Large intestine (tissue), 3 donors: ENCODE measurements around the gene TEX29. TPM values are rescaled to one million over a fixed set of nuclear protein-coding genes. Genes with fewer than 3 reads are reported as not detected.

Experiments used
- DNase-seq, 2 donors: peaks; one replicate each; pipeline versions ENCODE4 v3.0.0 to v3.0.0-alpha.2; 2013
- H3K27ac ChIP-seq: one replicate; pipeline ENCODE4 v1.5.1; 2013; ENCODE audit warnings: low read length
- H3K27me3 ChIP-seq: 2 replicates; pipeline ENCODE4 v1.6.1; 2013; ENCODE audit warnings: low read length; ENCODE audit not compliant: control insufficient read depth, insufficient read depth
- H3K36me3 ChIP-seq: 2 replicates; pipeline ENCODE4 v1.6.1; 2013; ENCODE audit warnings: low read length; ENCODE audit not compliant: control insufficient read depth, insufficient read depth
- H3K4me1 ChIP-seq: one replicate; pipeline ENCODE4 v1.6.1; 2013; ENCODE audit warnings: low read length; ENCODE audit not compliant: control insufficient read depth, insufficient read depth
- H3K4me3 ChIP-seq: one replicate; pipeline ENCODE4 v1.5.1; 2013; ENCODE audit warnings: low read length
- H3K9me3 ChIP-seq: one replicate; pipeline ENCODE4 v1.6.1; 2013; ENCODE audit warnings: mild to moderate bottlenecking, low read depth, low read length, moderate library complexity; ENCODE audit not compliant: control insufficient read depth
- WGBS: methylation state at CpG from one replicate; pipeline ENCODE4 v1.1.5; 2013; ENCODE audit warnings: low lambda C conversion rate; ENCODE audit not compliant: insufficient coverage; 5-methylcytosine and 5-hydroxymethylcytosine counted together
- polyA plus RNA-seq: library from polyadenylated mRNA; unstranded; fragments of 120-200 nt; gene quantifications from one replicate; pipeline ENCODE4 v1.2.1, GENCODE V29; 2013

The TEX29 gene
- polyA plus RNA-seq, 1 donor, result 0.22 TPM

GRCh38 chr13:111370147-111370546, 49.7 kb downstream of the TEX29 start:
- Histone ChIP-seq H3K27me3 (no peaks in the 10 kb centered on the region), H3K4me1 (no peaks in the 10 kb centered on the region), H3K9me3 (no peaks in the 10 kb centered on the region), H3K27ac (no peak overlapping the region), H3K4me3 (no peak overlapping the region), H3K36me3 (no peaks in the 10 kb centered on the region)
- no CpG with 5 or more reads among the region's 5 CpGs for WGBS
- DNase-seq, result no peak

DNA sequence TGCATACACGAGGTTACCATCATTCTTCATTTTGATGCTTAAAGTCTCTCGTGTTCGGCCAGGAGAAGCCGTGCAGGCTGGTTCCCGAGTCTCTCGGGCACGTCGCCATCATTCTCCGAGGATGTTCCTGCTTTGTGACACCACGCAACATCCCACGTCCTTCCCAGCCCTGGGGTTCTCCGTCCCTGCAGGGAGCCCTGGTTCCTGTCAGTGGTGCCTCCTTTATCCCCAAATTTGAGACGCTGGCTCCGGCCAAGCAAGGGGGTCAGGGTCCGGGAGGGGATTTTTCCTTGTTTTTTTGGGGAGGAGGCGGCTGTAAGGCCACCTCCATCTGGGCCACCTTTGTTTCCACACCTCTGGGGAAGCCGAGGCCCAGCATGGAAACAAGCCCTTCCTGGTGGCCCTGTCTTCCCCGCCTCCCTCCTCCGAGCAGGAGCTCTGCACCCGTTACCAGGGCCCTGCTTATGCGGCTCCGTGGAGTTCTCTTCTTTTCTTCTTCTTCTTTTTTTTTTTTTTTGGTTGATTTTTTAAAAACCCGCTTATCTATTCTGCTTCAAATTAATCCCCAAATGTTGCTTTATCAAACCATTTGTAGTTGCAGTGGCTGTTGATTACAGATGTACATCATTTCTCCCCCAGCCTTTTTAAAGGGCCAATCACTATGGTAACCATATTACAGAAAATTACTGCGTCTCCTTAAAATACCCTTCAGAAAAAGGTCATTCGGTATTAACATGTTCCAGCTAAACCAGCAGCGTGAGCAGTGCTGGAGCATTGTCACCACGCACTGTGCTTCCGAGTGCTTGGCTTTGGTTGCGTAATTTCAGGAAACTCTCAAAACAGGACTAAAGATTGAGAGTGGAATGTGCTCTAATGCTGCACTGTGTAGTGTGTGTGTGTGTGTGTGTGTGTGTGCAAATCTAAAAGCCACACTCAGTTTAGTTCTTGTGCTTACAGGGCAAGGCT, 50.4 kb downstream of the TEX29 start:
- Histone ChIP-seq H3K4me3 (no peak overlapping the region), H3K36me3 (no peaks in the 10 kb centered on the region), H3K4me1 (no peaks in the 10 kb centered on the region), H3K27ac (no peak overlapping the region), H3K9me3 (no peaks in the 10 kb centered on the region), H3K27me3 (no peaks in the 10 kb centered on the region)
- no peak for DNase-seq
- 96% methylated on average over 9 of the region's 29 CpGs for WGBS

GRCh38 chr13:111371720-111372119, 51.3 kb downstream of the TEX29 start:
- no peaks in the 10 kb centered on the region for H3K36me3 ChIP-seq
- no peak for DNase-seq
- 100% methylated on average over 1 of the region's 7 CpGs for WGBS
- H3K9me3 ChIP-seq, result no peaks in the 10 kb centered on the region
- H3K4me3 ChIP-seq, result no peak overlapping the region
- H3K4me1 ChIP-seq, result no peaks in the 10 kb centered on the region
- H3K27ac ChIP-seq, result no peak overlapping the region
- no peaks in the 10 kb centered on the region for H3K27me3 ChIP-seq

DNA sequence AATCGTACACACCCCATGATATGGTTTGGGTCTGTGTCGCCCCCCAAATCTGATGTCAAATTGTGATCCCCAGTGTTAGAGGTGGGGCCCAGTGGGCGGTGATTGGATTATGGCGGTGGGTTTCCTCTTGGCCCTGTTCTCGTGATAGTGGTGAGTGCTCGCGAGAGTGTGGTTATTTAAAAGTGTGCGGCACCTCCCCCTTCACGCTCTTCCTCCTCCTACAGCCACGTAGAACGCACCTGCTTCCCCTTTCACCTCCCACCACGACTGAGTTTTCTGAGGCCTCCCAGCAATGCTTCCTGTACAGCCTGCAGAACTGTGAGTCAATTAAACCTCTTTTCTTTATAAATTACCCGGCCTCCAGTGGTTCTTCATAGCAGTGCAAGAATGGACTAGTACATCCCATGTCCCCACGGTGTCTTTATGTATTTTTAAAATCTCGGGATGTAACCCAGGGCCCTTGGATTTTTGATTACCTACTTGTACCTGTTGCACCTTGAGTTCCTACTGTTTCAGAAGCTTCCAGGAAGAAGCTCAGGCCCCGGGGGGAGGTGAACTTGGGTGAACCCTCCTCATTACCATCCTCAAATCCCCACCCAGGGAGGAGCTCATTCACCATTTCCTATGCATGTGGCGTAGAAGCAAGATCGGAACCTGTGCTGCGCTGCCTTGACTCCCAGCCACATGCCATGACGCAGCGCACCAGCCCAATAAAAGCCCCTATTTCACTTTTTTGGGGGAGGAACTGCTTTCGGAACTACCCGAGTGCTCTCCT, 52.4 kb downstream of the TEX29 start:
- WGBS, result 92% methylated on average over 2 of the region's 23 CpGs
- Histone ChIP-seq H3K27ac (no peak overlapping the region), H3K27me3 (no peaks in the 10 kb centered on the region), H3K4me1 (no peaks in the 10 kb centered on the region), H3K4me3 (no peak overlapping the region), H3K36me3 (no peaks in the 10 kb centered on the region), H3K9me3 (no peaks in the 10 kb centered on the region)
- DNase-seq, result no peak

GRCh38 chr13:111373486-111373885, 53.0 kb downstream of the TEX29 start:
- Histone ChIP-seq H3K4me3 (no peak overlapping the region), H3K36me3 (no peaks in the 10 kb centered on the region), H3K4me1 (no peaks in the 10 kb centered on the region), H3K27ac (no peak overlapping the region), H3K27me3 (no peaks in the 10 kb centered on the region), H3K9me3 (no peaks in the 10 kb centered on the region)
- no CpG with 5 or more reads among the region's 6 CpGs for WGBS
- DNase-seq, result no peak

- WGBS, result no CpG with 5 or more reads among the region's 5 CpGs
- Histone ChIP-seq H3K4me1 (no peaks in the 10 kb centered on the region), H3K27ac (no peak overlapping the region), H3K4me3 (no peak overlapping the region), H3K27me3 (no peaks in the 10 kb centered on the region), H3K36me3 (no peaks in the 10 kb centered on the region), H3K9me3 (peaks cover 3% of the 10 kb centered on the region)
- DNase-seq, result no peak
Observed at GRCh38 chr13:111380431-111380830, 60.0 kb downstream of the TEX29 start.

GRCh38 chr13:111382411-111382810, 62.0 kb downstream of the TEX29 start:
- H3K36me3 ChIP-seq, result no peaks in the 10 kb centered on the region
- no CpG with 5 or more reads among the region's 2 CpGs for WGBS
- H3K27ac ChIP-seq, result no peak overlapping the region
- H3K27me3 ChIP-seq, result no peaks in the 10 kb centered on the region
- H3K4me3 ChIP-seq, result no peak overlapping the region
- peaks cover 3% of the 10 kb centered on the region for H3K9me3 ChIP-seq
- H3K4me1 ChIP-seq, result no peaks in the 10 kb centered on the region
- no peak for DNase-seq

- H3K4me1 ChIP-seq, result no peaks in the 10 kb centered on the region
- H3K27me3 ChIP-seq, result no peaks in the 10 kb centered on the region
- H3K36me3 ChIP-seq, result no peaks in the 10 kb centered on the region
- WGBS, result no CpG with 5 or more reads among the region's 2 CpGs
- DNase-seq, result no peak
- H3K27ac ChIP-seq, result no peak overlapping the region
- peaks cover 3% of the 10 kb centered on the region for H3K9me3 ChIP-seq
- H3K4me3 ChIP-seq, result no peak overlapping the region
Observed at GRCh38 chr13:111382877-111383276, 62.4 kb downstream of the TEX29 start.

DNA sequence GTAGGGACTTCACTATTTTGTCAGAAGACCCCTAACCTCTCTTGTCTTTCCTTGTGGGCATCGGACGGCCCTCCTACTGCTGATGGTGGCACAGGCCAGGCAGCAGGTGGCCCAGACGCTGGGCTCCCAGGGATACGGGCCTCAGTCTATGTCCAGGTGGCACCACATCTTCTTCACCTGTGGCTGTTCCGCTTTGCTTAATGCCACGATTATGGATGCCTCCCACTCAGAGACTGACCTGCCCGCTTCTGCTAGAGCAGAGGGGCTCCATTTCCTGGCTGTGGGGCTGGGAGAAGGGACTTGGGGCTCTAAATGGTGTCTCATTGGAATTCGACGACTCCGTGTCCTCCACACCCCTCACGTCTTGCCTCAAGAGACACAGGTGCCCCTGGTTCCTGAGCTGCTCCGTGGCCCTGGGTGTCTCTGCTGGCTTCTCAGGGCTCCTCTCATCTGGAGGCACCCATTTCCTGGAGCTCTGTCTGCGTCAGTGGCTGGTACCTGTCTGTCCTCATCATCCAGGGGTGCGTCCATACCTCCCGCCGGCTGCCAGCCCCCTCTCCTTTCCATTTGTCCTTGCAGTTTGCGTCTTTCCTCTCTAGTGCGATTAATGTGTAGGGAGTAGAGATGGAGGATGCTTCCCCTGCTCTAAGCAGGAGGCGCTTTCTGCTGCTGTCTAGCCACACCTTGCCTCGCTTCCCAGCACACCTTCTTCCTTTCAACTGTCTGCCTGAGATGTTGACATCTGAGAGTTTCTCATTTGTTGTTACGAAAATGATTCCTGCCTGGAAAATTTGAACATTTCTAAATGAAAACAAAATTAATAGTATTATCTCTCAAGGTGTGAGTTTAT, 63.4 kb downstream of the TEX29 start:
- Histone ChIP-seq H3K27ac (no peak overlapping the region), H3K27me3 (no peaks in the 10 kb centered on the region), H3K36me3 (no peaks in the 10 kb centered on the region), H3K4me1 (no peaks in the 10 kb centered on the region), H3K4me3 (no peak overlapping the region), H3K9me3 (peaks cover 3% of the 10 kb centered on the region)
- no CpG with 5 or more reads among the region's 21 CpGs for WGBS
- DNase-seq, result no peak
